ENCODE data around the gene CTSK.

Gene CTSK

GRCh38 chr1:150789396-150789795 lies 18.7 kb downstream of the CTSK start:
- DNase-seq (ENCODE audit: low spot score) = no peak
- Histone ChIP-seq H3K27ac (ENCODE audit: poor library complexity, severe bottlenecking) (no peak overlapping the region), H3K36me3 (ENCODE audit: low read depth) (no peaks in the 10 kb centered on the region), H3K9me3 (ENCODE audit: severe bottlenecking) (no peaks in the 10 kb centered on the region), H3K4me3 (ENCODE audit: severe bottlenecking) (no peak overlapping the region), H3K27me3 (ENCODE audit: insufficient read depth, poor library complexity, severe bottlenecking) (no peaks in the 10 kb centered on the region), H3K4me1 (ENCODE audit: insufficient read depth, poor library complexity, severe bottlenecking) (no peaks in the 10 kb centered on the region)
- no peak for ATAC-seq (ENCODE audit: low read depth)
- no peak for TF ChIP-seq CTCF (IDR thresholded peaks at IDR 0.05; ENCODE audit: poor library complexity, severe bottlenecking)

DNA sequence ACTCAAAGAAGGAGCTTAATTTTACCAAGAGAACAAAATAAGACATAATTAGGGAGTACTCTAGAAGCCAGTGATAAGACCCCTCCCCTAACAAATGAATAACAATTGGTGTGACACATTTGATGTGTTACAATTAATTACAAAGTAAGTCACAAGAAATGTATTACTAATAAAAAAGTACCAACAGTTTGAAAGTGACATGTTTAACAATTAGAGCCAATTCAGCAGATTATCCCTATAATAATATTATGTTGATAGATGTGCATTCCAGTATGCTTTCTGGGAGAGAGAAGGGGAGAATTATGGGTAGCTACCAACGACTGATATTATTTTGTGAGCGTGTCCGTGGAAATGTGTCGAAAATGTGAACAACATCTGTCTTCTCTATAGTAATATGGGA lies 19.1 kb downstream of the CTSK start:
- no peaks in the 10 kb centered on the region for H3K36me3 ChIP-seq (ENCODE audit: low read depth)
- no peak overlapping the region for H3K4me3 ChIP-seq (ENCODE audit: severe bottlenecking)
- DNase-seq (ENCODE audit: low spot score) (no peak), ATAC-seq (ENCODE audit: low read depth) (no peak)
- no peak for TF ChIP-seq CTCF (IDR thresholded peaks at IDR 0.05; ENCODE audit: poor library complexity, severe bottlenecking)
- no peaks in the 10 kb centered on the region for H3K27me3 ChIP-seq (ENCODE audit: insufficient read depth, poor library complexity, severe bottlenecking)
- no peak overlapping the region for H3K27ac ChIP-seq (ENCODE audit: poor library complexity, severe bottlenecking)
- H3K4me1 ChIP-seq (ENCODE audit: insufficient read depth, poor library complexity, severe bottlenecking) = no peaks in the 10 kb centered on the region
- no peaks in the 10 kb centered on the region for H3K9me3 ChIP-seq (ENCODE audit: severe bottlenecking)

DNA sequence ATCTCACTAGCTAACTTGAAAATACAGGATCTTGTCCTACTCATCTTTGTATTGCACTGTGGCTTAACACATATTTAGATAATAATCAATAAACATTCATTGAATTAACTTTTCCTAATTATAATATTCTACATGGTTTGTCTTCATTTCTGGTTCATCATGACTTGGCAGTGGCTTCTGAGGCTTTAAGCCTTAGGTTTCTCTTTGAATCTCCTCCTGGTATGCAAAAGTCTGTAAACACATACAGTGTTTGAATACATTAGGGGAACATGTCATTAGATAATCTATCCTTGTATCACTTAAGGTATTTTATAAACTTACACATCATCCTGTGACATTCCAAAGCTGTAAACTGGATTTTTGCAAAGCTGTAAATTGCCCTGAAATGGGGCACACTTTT lies 20.6 kb downstream of the CTSK start:
- Histone ChIP-seq H3K4me3 (ENCODE audit: severe bottlenecking) (no peak overlapping the region), H3K36me3 (ENCODE audit: low read depth) (no peaks in the 10 kb centered on the region), H3K4me1 (ENCODE audit: insufficient read depth, poor library complexity, severe bottlenecking) (no peaks in the 10 kb centered on the region), H3K27ac (ENCODE audit: poor library complexity, severe bottlenecking) (no peak overlapping the region), H3K9me3 (ENCODE audit: severe bottlenecking) (no peaks in the 10 kb centered on the region), H3K27me3 (ENCODE audit: insufficient read depth, poor library complexity, severe bottlenecking) (no peaks in the 10 kb centered on the region)
- ATAC-seq (ENCODE audit: low read depth) (no peak), DNase-seq (ENCODE audit: low spot score) (no peak)
- no peak for TF ChIP-seq CTCF (IDR thresholded peaks at IDR 0.05; ENCODE audit: poor library complexity, severe bottlenecking)

DNA sequence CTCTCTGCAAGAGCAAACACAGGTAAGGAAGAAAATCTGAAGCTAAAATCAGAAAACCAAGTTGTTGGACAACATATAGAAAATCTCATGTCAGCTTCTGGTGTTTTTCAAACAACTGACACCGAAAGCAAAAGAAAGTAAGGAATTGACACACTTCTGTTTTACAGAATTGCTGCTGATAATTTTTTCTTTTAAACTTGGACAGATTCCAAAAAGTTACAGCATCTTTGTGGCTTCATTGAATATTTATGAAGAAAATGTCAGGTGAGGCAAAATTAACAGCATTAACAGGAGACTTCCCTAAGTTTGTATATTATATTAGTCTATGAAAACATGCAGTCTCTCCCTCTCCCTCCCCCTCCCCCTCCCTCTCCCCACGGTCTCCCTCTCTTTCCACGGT lies 27.6 kb downstream of the CTSK start:
- H3K4me3 ChIP-seq (ENCODE audit: severe bottlenecking) = no peak overlapping the region
- no peaks in the 10 kb centered on the region for H3K36me3 ChIP-seq (ENCODE audit: low read depth)
- H3K27me3 ChIP-seq (ENCODE audit: insufficient read depth, poor library complexity, severe bottlenecking) = no peaks in the 10 kb centered on the region
- H3K27ac ChIP-seq (ENCODE audit: poor library complexity, severe bottlenecking) = no peak overlapping the region
- no peak for DNase-seq (ENCODE audit: low spot score)
- TF ChIP-seq CTCF (IDR thresholded peaks at IDR 0.05; ENCODE audit: poor library complexity, severe bottlenecking) = no peak
- H3K9me3 ChIP-seq (ENCODE audit: severe bottlenecking) = no peaks in the 10 kb centered on the region
- H3K4me1 ChIP-seq (ENCODE audit: insufficient read depth, poor library complexity, severe bottlenecking) = no peaks in the 10 kb centered on the region
- ATAC-seq (ENCODE audit: low read depth) = no peak

GRCh38 chr1:150778409-150778808 lies 29.7 kb downstream of the CTSK start:
- Histone ChIP-seq H3K27me3 (ENCODE audit: insufficient read depth, poor library complexity, severe bottlenecking) (no peaks in the 10 kb centered on the region), H3K4me1 (ENCODE audit: insufficient read depth, poor library complexity, severe bottlenecking) (no peaks in the 10 kb centered on the region), H3K9me3 (ENCODE audit: severe bottlenecking) (no peaks in the 10 kb centered on the region), H3K27ac (ENCODE audit: poor library complexity, severe bottlenecking) (no peak overlapping the region), H3K36me3 (ENCODE audit: low read depth) (no peaks in the 10 kb centered on the region), H3K4me3 (ENCODE audit: severe bottlenecking) (no peak overlapping the region)
- no peak for ATAC-seq (ENCODE audit: low read depth)
- DNase-seq (ENCODE audit: low spot score) = no peak
- no peak for TF ChIP-seq CTCF (IDR thresholded peaks at IDR 0.05; ENCODE audit: poor library complexity, severe bottlenecking)
